Adipose tissue (tissue), 3 donors: ENCODE data around the gene PRAMEF5. TPM values are rescaled to one million over a fixed set of nuclear protein-coding genes. Genes with fewer than 3 reads are reported as not detected.
"Not testable (repeated sequence)": the region's sequence is repeated elsewhere in the genome, so short reads cannot be mapped to it uniquely, and the experiment has no call there.

Source experiments
- H3K27ac ChIP-seq: one replicate; pipeline ENCODE4 v1.5.1; 2013; ENCODE audit warnings: low read depth, low read length
- WGBS, 3 donors: extraction: QIAGEN DNeasy Blood & Tissue Kit; methylation state at CpG; one replicate each; pipeline ENCODE4 v1.1.7; 2013; 5-methylcytosine and 5-hydroxymethylcytosine counted together
- polyA plus RNA-seq, 3 donors: library from polyadenylated mRNA; stranded (reverse); fragments of 200-250 nt; gene quantifications; one replicate each; pipeline ENCODE4 v1.2.3, GENCODE V29; 2013
- donor health status: healthy with polysubstance abuse.
- donor health status: Bipolar disorder and iron deficiency.
- donor health status: healthy.

PRAMEF5 gene
- polyA plus RNA-seq = not detected

DNA sequence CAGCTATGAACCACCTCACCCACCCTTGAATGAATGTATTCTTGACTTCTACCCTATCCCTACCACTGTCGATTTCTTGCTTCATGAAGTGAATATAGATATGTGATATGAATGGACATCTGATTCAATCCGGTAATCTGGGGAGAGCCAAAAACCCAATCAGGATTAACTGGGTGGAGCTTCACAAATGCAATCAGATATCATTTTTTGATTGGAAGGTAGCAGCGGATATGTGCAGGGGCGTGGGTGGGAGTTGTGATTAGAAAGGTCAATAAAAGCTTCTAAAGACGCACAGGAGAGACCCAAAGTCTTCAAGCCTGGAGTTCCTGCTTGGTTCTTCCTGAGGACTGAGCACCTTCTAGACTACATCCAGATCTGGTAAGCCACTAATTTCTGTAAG, at the start of gene PRAMEF5:
PRAMEF5 (plus strand) TSS at position 301 of the 400 bp plus-strand sequence. CDS start 5,071 bp downstream, outside the sequence.
- 74 to 95% (median 92%) methylated on average over 1 to 2 of the region's 5 CpGs for WGBS, 3 donors
- H3K27ac ChIP-seq = not testable (repeated sequence)

DNA sequence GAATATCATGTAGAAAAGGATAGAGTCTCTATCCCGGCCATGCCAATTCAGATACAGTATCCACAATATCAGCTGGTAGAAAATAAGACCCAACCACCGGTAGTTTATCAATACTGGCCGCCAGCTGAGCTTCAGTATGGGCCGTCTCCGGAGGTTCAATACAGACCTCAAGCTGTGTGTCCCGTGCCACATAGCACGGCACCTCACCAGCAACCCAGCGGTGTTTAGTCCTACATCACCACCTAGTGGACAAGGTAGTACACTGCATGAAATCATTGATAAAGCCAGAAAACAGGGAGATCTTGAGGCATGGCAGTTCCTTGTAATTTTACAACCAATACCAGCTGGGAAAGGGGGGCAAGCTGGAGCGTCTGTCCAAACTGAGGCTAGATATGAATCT, 45.3 kb upstream of the PRAMEF5 start:
- not testable (repeated sequence) for H3K27ac ChIP-seq
- no CpG with 5 or more reads among the region's 9 CpGs for WGBS, 3 donors

DNA sequence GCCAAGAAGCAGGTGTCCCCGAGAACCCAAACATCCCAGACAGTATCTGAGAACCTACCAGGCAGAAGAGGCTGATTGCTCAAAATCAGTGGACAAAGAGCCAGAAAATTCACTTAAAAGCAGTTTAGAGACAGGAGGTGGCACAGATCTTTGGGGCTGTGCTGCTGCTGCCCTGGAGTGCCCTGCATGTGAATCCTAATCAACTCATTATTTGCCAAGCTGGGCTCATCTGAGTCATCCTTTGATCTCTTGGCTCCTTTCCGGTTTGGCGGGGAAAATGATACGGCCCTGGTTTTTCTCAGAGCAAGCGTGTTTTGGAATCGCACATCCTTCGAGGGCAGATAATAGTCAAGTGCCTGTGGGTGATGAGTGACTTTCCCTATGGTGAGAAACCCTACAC, 37.4 kb upstream of the PRAMEF5 start:
- not testable (repeated sequence) for H3K27ac ChIP-seq
- no CpG with 5 or more reads among the region's 7 CpGs for WGBS, 3 donors

DNA sequence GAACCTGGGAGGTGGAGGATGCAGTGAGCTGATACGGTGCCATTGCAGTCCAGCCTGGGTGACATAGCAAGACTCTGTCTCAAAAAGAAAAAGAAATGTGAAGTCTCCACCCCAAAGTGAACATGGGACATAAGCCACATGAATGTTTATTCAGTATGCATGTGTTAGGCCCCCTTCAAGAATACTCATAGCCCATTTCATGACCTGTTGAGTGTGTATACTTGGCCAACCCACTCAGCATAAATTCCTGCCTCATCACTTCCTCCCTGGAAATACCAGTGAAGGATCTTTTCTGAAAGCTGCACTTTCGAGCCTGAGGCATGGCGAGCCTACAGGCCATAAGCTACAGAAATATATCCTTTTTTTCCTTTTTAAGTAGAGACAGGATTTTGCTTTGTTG, 34.8 kb upstream of the PRAMEF5 start:
- WGBS, 3 donors = no CpG with 5 or more reads among the region's 3 CpGs
- not testable (repeated sequence) for H3K27ac ChIP-seq

DNA sequence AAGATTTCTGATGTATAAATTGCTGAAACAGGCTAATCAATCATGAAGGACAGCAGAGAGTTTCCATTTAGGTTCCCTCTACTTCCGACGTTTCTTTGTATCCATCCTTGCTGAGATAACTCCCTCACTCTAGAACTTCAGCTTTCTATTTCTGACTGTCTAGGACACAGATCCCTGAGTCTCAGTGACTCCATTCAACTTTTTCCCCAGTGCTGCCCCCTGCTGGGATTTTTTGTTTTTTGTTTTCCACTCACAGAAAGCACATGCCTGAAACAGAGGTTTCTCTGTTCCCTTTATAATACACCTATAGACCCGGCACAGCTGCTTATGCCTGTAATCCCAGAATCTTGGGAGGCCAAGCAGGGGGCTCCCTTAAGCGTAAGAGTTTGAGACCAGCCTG, 31.2 kb upstream of the PRAMEF5 start:
- WGBS, 3 donors = no CpG with 5 or more reads among the region's 4 CpGs
- H3K27ac ChIP-seq = not testable (repeated sequence)

DNA sequence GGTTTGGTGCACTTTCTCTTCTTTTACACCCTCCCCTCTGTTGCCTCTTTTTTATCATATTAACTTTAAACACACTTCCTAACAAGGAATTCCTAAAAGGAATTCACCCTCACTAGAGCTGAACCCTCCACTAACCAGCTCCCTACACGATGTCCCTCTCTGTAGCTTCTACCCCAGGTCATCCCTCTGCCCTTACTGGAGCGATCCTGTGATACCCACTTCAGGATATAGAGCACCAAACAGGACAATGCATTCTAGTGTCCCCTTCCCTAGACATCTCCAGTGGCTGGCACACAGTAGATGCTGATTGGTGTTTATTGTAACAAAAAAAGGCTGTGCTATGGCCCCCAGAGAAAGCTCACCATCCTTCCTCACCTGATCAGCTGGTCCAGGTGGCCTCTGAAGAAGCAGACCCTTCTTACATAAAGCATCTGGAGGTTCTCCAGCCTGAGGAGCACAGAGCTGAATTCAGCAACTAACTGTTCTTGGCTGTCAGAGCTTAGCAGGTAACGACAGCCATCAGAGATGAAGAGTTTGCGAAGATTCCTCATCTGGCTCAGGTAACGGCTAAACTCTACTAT, 29.4 kb upstream of the PRAMEF5 start:
- WGBS, 3 donors = 68 to 86% (median 84%) methylated on average over 5 of the region's 5 CpGs
- no peak overlapping the region for H3K27ac ChIP-seq

DNA sequence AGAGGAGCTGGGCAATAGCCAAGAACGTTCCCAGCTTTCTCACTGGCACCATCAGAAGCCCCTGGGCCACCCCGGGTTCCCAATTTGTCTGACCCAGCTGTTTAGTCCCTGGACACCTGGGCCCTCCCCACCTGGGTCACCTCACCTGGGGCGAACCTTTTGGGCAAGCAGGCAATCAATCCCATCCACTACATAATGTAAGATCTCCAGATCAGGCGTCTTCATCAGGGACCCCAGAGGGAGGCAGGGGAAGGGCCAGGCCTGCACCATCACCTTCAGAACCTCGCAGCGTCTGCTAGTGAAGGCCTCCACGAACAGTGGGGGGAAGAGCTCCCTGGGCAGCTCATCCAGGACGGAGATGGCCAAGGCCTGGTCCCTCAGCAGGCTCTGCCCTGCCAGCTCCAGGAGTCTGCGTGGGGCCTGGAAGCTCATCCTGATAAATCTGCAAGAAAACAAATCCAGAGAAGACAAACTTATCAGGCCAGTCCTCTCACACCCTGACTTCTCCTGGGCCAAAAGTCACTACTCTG, 28.3 kb upstream of the PRAMEF5 start, which contains the start of gene PRAMEF18:
PRAMEF18 (minus strand) TSS at position 480 of the 530 bp plus-strand sequence; CDS start at position 432, 48 bp downstream.
- not testable (repeated sequence) for H3K27ac ChIP-seq
- WGBS, 3 donors = 62 to 79% (median 74%) methylated on average over 9 of the region's 9 CpGs

DNA sequence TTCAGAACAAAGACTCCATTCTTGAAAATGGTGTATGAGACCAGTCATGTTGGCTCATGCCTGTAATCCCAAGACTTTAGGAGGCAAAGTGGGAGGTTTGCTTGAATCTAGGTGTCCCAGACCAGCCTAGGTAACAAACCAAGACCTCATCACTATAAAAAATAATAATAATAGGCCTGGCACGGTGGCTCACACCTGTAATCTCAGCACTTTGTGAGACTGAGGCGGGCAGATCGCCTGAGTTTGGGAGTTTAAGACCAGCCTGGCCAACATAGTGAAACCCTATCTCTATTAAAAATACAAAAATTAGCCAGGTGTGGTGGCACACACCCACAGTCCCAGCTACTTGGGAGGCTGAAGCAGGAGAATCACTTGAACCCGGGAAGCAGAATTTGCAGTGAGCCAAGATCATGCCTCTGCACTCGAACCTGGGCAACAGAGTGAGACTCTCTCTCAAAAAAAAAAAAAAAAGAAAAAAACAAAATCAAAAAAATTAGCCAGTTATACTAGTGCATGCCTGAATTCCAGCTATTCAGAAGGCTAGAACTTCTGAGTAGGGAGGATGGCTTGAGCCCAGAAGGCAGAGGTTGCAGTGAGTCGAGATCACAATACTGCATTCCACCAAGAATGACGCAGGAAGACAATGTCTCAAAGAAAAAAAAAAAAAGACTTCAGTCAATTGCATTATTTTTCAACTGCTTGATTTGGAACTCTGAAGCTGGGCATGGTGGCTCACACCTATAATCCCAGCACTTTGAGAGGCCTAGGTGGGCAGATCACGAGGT, 26.5 kb upstream of the PRAMEF5 start:
- 73 to 86% (median 85%) methylated on average over 8 of the region's 8 CpGs for WGBS, 3 donors
- H3K27ac ChIP-seq = not testable (repeated sequence)

DNA sequence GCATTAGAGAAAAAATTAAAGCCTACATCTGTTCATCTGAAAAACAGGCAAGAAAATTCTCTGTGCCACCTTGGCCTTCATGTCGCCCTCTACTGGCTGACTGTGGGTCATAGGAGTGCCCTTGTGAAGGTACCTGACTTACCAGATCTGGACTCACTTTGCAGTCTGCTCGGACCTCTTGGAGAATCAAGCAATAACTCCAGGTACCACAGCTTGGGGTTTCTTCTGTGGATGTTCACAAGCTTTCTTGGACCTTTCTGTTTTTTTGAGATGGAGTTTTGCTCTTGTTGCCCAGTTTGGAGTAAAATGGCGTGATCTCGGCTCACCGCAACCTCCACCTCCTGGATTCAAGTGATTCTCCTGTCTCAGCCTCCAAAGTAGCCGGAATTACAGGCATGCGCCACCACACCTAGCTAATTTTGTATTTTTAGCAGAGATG, 25.6 kb upstream of the PRAMEF5 start:
- no peak overlapping the region for H3K27ac ChIP-seq
- WGBS, 3 donors = 68 to 75% (median 74%) methylated on average over 7 of the region's 7 CpGs

DNA sequence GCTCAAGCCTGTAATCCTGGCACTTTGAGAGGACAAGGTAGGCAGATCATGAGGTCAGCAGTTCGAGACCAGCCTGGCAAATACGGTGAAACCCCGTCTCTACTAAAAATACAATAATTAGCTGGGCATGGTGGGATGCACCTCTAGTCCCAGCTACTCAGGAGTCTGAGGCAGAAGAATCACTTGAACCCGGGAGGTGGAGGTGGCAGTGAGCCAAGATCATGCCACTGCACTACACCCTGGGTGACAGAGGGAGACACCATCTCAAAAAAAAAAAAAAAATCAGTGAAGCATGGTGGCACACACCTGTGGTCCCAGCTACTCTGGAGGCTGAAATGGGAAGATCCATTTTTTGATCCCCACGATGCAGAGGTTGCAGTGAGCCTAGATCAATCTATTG, 23.9 kb upstream of the PRAMEF5 start:
- 79 to 85% (median 80%) methylated on average over 5 of the region's 5 CpGs for WGBS, 3 donors
- H3K27ac ChIP-seq = not testable (repeated sequence)

DNA sequence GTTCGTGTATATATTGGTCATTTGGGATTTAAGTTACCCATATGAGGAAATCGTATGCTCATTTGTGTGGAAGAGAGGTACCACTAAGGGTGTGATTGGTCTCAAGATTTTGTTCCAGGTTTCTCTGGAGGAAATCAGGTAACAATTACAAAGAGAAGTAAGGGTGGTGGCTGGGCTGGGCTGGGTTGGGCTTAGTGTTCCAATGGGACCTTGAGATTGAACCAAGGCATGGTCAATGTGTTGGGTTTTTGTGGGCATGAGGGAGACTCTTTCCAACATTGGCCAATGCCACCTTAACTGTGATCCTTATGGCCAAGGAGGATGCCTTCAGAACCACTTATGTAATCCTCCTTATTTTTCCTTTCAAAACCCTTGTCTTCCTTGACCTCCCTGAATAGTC, 23.4 kb upstream of the PRAMEF5 start:
- H3K27ac ChIP-seq = not testable (repeated sequence)
- WGBS, 3 donors = 65 to 76% (median 75%) methylated on average over 2 of the region's 2 CpGs

DNA sequence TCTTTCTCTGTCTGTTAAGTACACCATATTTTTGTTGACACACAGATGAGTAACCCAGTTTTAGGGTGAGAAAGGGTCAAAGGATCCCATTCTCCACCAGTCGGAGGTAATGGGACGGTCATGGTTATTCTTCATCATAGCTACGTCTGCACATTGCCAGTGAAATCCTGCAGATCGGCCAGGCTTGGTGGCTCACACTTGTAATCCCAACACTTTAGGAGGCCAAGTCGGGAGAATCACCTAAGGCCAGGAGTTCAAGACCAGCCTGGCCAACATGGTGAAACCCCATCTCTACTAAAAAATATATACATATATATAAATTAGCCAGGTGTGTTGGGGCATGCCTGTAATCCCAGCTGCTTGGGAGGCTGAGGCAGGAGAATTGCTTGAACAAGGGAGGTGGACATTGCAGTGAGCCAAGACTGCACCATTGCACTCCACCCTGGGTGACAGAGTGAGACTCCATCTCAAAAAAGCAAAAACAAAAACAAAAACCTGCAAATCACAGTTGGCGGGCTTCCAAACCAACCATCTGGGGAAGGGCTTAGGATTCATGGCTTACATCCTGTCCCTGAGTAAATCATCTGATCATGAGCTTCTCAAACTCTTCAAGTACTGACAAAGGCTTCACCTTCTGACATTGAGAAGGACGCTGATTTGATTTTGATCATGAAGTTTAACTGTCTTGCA, 22.8 kb upstream of the PRAMEF5 start:
- H3K27ac ChIP-seq = not testable (repeated sequence)
- WGBS, 3 donors = 73 to 81% (median 81%) methylated on average over 7 of the region's 7 CpGs

DNA sequence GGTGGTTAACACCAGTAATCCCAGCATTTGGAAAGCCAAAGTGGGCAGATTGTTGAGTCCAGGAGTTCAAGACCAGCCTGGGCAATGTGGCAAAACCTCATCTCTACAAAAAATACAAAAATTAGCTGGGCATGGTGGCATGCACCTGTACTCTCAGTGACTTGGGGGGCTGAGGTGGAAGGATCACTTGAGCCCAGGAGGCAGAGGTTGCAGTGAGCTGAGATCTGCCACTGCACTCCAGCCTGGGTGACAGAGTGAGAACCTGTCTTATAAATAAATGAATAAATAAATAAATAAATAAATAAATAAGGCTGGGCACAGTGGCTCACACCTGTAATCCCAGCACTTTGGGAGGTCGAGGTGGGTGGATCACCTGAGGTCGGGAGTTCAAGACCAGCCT, 21.9 kb upstream of the PRAMEF5 start:
- 38 to 75% (median 70%) methylated on average over 2 of the region's 2 CpGs for WGBS, 3 donors
- H3K27ac ChIP-seq = not testable (repeated sequence)

DNA sequence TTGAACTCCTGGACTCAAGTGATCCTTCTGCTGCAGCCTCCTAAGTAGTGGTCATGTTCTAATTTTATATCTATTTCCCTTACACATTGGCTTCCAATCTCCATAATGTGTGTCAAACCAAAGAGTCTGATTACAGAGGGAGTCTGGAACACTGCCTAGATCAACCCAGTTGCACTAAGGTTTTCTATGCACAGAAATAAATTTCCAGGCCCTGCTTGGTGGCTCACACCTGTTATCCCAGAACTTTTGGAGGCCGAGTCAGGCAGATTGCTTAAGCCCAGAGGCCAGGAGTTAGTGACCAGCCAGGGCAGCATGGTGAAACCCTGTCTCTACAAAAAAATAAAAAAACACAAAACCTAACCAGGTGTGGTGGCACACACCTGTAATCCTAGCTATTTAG, 19.9 kb upstream of the PRAMEF5 start:
- 31 to 75% (median 67%) methylated on average over 1 of the region's 1 CpG for whole genome bisulfite sequencing, 3 donors

DNA sequence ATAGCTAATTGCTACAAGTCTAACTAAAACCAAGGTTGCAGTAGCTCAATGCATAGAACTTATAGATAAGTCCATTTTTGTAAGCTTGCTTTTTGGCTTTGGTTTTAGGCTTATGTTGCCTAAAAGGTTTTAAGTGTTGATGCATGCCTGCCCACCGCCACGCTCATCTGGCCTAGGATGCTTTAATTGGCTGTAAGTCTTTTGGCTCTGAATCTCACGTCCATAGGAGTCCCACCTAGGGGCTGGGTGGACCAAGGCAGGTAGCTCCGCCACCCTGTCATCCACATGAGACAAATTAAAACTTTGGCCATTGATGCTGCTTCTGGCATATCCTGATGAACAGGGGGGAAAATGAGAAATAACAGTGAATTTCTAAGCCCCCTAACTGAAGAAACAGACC, 16.4 kb upstream of the PRAMEF5 start:
- H3K27ac ChIP-seq = not testable (repeated sequence)
- WGBS, 3 donors = 68 to 79% (median 76%) methylated on average over 4 of the region's 4 CpGs

More for the DNA sequence above, 19.9 kb upstream of the PRAMEF5 start:
- H3K27ac ChIP-seq = not testable (repeated sequence)

DNA sequence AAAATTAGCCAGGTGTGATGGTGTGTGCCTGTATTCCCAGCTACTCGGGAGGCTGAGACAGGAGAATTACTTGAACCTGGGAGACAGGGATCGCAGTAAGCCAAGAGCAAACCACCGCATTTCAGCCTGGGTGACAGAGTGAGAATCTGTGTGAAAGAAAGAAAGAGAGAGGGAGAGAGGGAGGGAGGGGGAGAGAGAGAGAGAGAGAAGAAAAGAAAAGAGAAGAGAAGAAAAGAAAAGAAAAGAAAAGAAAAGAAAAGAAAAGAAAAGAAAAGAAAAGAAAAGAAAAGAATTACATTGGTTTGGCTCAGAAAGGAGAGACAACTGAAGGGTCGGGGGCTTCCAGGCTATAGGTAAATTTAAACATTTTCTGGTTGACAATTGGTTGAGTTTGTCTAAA, 14.4 kb upstream of the PRAMEF5 start:
- WGBS, 3 donors = 86 to 90% (median 87%) methylated on average over 4 of the region's 4 CpGs
- H3K27ac ChIP-seq = not testable (repeated sequence)

DNA sequence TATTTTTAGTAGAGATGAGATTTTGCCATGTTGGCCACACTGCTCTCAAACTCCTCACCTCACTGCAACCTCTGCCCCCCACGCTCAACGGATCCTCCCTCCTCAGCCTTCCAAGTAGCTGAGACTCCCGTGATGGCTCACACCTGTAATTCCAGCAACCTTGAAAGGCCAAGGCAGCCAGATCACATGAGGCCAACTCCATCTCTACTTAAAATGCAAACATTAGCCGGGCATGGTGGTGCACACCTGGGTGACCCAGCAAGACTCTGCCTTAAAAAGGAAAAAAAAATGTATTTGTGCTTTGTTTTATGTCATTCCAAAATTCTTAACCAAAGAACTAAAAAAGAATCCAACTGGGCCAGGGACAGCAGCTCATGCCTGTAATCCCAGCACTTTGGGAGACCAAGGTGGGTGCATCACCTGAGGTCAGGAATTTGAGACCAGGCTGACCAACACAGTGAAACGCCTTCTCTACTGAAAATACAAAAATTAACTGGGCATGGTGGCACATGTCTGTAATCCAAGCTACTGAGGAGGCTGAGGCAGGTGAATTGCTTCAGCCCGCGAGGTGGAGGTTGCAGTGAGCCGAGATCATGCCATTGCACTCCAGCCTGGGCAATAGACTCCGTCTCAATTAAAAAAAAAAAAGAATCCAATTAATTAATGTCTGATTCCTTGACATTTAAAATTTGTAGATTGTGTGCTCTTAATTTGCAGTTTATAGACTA, 10.3 kb upstream of the PRAMEF5 start:
- not testable (repeated sequence) for H3K27ac ChIP-seq
- WGBS, 3 donors = 75 to 86% (median 85%) methylated on average over 9 of the region's 9 CpGs

DNA sequence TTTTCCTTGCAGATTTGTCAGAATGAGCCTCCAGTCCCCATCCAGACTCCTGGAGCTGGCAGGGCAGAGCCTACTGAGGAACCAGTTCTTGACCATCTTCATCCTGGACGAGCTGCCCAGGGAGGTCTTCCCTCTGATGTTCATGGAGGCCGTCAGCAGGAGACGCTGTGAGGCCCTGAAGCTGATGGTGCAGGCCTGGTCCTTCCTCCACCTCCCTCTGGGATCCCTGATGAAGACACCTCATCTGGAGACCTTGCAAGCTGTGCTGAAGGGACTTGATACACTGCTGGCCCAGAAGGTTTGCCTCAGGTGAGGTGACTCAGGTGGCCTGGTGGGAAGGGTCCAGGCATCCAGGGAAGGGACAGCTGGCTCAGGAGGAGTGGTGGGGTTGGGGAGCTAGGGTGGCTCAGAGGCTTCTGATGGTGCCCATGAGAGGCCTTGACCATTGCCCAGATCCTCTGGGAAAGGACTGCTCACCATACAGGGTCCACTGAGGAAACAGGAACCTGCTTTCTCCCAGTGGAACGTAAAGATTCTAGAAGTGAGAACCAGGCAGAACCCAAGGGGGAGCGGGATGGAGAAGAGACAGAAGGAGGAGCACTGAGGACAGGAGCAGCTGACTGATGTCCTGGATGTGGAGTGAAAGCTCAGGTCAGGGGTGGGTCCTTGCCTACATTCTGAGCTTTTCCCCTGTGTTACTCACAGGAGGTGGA, 8.0 kb upstream of the PRAMEF5 start:
- WGBS, 3 donors = 64 to 86% (median 84%) methylated on average over 5 of the region's 5 CpGs
- not testable (repeated sequence) for H3K27ac ChIP-seq
